ENCODE results near the gene ASNS. TPM values are rescaled to one million over a fixed set of nuclear protein-coding genes. Genes with fewer than 3 reads are reported as not detected.
"Not testable (repeated sequence)": the region's sequence is repeated elsewhere in the genome, so short reads cannot be mapped to it uniquely, and the experiment has no call there.

ASNS gene, protein sequence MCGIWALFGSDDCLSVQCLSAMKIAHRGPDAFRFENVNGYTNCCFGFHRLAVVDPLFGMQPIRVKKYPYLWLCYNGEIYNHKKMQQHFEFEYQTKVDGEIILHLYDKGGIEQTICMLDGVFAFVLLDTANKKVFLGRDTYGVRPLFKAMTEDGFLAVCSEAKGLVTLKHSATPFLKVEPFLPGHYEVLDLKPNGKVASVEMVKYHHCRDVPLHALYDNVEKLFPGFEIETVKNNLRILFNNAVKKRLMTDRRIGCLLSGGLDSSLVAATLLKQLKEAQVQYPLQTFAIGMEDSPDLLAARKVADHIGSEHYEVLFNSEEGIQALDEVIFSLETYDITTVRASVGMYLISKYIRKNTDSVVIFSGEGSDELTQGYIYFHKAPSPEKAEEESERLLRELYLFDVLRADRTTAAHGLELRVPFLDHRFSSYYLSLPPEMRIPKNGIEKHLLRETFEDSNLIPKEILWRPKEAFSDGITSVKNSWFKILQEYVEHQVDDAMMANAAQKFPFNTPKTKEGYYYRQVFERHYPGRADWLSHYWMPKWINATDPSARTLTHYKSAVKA
- 114 and 119 TPM in 2 replicates for total RNA-seq

DNA sequence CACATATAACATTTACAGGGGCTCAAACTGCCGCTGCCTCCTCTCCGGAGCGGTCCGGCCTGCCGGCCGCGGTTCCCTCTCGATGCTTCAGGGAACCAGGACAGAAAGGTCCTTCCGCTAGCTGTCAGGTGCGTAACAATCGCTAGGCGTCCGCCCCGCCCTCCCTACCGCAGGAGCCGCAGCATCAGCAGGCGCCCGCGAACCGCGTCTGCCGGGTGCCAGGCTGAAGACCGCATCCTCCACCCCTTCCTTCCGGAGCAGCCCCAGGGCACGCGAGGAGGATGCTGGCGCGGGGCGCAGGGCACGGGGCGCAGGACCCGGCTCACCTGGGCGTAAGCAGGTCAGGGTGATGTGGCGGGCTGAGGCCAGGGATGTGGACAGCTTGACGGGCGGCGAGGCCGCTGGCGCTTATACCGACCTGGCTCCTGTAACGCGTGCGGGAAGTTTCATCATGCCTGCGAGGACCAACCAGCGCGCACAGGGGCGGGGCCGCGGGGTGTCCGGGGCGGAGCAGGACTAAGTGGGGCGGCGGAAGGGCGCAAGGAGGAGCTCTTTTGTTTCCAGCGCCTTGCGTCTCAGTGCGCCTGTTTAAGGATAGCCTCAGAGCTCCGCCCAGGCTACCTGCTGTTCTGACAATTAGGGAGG lies at the start of gene ASNS:
ASNS (minus strand) TSS at position 384 of the 645 bp plus-strand sequence. CDS start 3,252 bp downstream, outside the sequence.
- H3K4me3 ChIP-seq (ENCODE audit: insufficient read depth, low read length) = peak within 1 kb of the TSS; percentile 98
- H3K4me2 ChIP-seq (ENCODE audit: insufficient read depth, low read length) = peak within 1 kb of the TSS; percentile 90
- peaks cover 7% of the 10 kb centered on the region for H3K36me3 ChIP-seq (ENCODE audit: insufficient read depth, low read length)
- H3K27ac ChIP-seq (ENCODE audit: low read depth, low read length) = peak within 1 kb of the TSS; percentile 77
- no peaks in the 10 kb centered on the region for H4K20me1 ChIP-seq (ENCODE audit: insufficient read depth, low read length)
- no peaks in the 10 kb centered on the region for H3K9me3 ChIP-seq (ENCODE audit: low read depth, low read length)
- H3K79me2 ChIP-seq (ENCODE audit: insufficient read depth, low read length) = peaks cover 4% of the 10 kb centered on the region
- no peaks in the 10 kb centered on the region for H3K27me3 ChIP-seq (ENCODE audit: insufficient read depth, low read length)
- H2AFZ ChIP-seq (ENCODE audit: low read length) = peak within 1 kb of the TSS; percentile 94
- peak; percentile 96 for DNase-seq (ENCODE audit: insufficient read length, low spot score, missing footprints)
- H3K4me1 ChIP-seq (ENCODE audit: insufficient read depth, low read length) = peaks cover 7% of the 10 kb centered on the region
- TF ChIP-seq CTCF (IDR thresholded peaks at IDR 0.05; ENCODE audit: extremely low read depth, low read depth, low read length) = no peak

GRCh38 chr7:97921254-97921653 lies 49.0 kb upstream of the ASNS start:
- not testable (repeated sequence) for H2AFZ ChIP-seq (ENCODE audit: low read length); H3K4me2 ChIP-seq (ENCODE audit: insufficient read depth, low read length); H3K79me2 ChIP-seq (ENCODE audit: insufficient read depth, low read length); H3K27me3 ChIP-seq (ENCODE audit: insufficient read depth, low read length); H3K9me3 ChIP-seq (ENCODE audit: low read depth, low read length); H3K27ac ChIP-seq (ENCODE audit: low read depth, low read length); DNase-seq (ENCODE audit: insufficient read length, low spot score, missing footprints); H3K36me3 ChIP-seq (ENCODE audit: insufficient read depth, low read length); H4K20me1 ChIP-seq (ENCODE audit: insufficient read depth, low read length); H3K4me1 ChIP-seq (ENCODE audit: insufficient read depth, low read length); H3K4me3 ChIP-seq (ENCODE audit: insufficient read depth, low read length)

DNA sequence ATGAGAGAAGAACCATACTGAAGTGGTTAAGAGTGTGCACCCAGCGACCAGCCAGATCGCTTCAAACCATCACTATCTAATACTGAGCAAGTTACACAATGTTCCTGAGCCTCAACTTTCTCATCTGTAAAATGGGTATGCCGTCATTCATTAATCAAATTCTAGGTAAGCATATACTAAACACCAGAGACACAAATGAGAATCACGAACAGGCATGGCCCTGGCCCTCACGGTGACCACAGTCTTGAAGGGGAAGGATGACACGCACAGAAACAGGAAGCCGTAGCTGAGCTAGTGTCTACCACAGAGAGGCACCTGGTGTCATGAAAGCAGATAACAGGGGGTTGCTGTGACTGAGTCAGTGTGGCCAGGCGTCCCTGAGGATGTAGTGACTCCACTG lies 43.1 kb upstream of the ASNS start:
- H3K27ac ChIP-seq (ENCODE audit: low read depth, low read length); H3K79me2 ChIP-seq (ENCODE audit: insufficient read depth, low read length); H3K9me3 ChIP-seq (ENCODE audit: low read depth, low read length); H3K4me2 ChIP-seq (ENCODE audit: insufficient read depth, low read length); H3K4me1 ChIP-seq (ENCODE audit: insufficient read depth, low read length); DNase-seq (ENCODE audit: insufficient read length, low spot score, missing footprints); H3K27me3 ChIP-seq (ENCODE audit: insufficient read depth, low read length); H3K4me3 ChIP-seq (ENCODE audit: insufficient read depth, low read length); H3K36me3 ChIP-seq (ENCODE audit: insufficient read depth, low read length); H2AFZ ChIP-seq (ENCODE audit: low read length); H4K20me1 ChIP-seq (ENCODE audit: insufficient read depth, low read length): not testable (repeated sequence)

GRCh38 chr7:97912294-97912693 lies 40.1 kb upstream of the ASNS start:
- not testable (repeated sequence) for H3K27ac ChIP-seq (ENCODE audit: low read depth, low read length); DNase-seq (ENCODE audit: insufficient read length, low spot score, missing footprints); H4K20me1 ChIP-seq (ENCODE audit: insufficient read depth, low read length); H3K27me3 ChIP-seq (ENCODE audit: insufficient read depth, low read length); H3K4me2 ChIP-seq (ENCODE audit: insufficient read depth, low read length); H3K79me2 ChIP-seq (ENCODE audit: insufficient read depth, low read length); H3K36me3 ChIP-seq (ENCODE audit: insufficient read depth, low read length); H2AFZ ChIP-seq (ENCODE audit: low read length); H3K4me3 ChIP-seq (ENCODE audit: insufficient read depth, low read length); H3K9me3 ChIP-seq (ENCODE audit: low read depth, low read length); H3K4me1 ChIP-seq (ENCODE audit: insufficient read depth, low read length)

- H3K79me2 ChIP-seq (ENCODE audit: insufficient read depth, low read length); H3K36me3 ChIP-seq (ENCODE audit: insufficient read depth, low read length); H3K27ac ChIP-seq (ENCODE audit: low read depth, low read length); DNase-seq (ENCODE audit: insufficient read length, low spot score, missing footprints); H3K4me2 ChIP-seq (ENCODE audit: insufficient read depth, low read length); H3K9me3 ChIP-seq (ENCODE audit: low read depth, low read length); H4K20me1 ChIP-seq (ENCODE audit: insufficient read depth, low read length); H3K4me1 ChIP-seq (ENCODE audit: insufficient read depth, low read length); H2AFZ ChIP-seq (ENCODE audit: low read length); H3K4me3 ChIP-seq (ENCODE audit: insufficient read depth, low read length); H3K27me3 ChIP-seq (ENCODE audit: insufficient read depth, low read length): not testable (repeated sequence)
These were observed 24.7 kb upstream of the ASNS start for GRCh38 chr7:97896893-97897292.

- not testable (repeated sequence) for H3K27ac ChIP-seq (ENCODE audit: low read depth, low read length); H3K4me1 ChIP-seq (ENCODE audit: insufficient read depth, low read length); H3K36me3 ChIP-seq (ENCODE audit: insufficient read depth, low read length); H3K9me3 ChIP-seq (ENCODE audit: low read depth, low read length); H2AFZ ChIP-seq (ENCODE audit: low read length); DNase-seq (ENCODE audit: insufficient read length, low spot score, missing footprints); H4K20me1 ChIP-seq (ENCODE audit: insufficient read depth, low read length); H3K4me2 ChIP-seq (ENCODE audit: insufficient read depth, low read length); H3K79me2 ChIP-seq (ENCODE audit: insufficient read depth, low read length); H3K4me3 ChIP-seq (ENCODE audit: insufficient read depth, low read length); H3K27me3 ChIP-seq (ENCODE audit: insufficient read depth, low read length)
These were observed 19.5 kb upstream of the ASNS start for GRCh38 chr7:97891721-97892120.

- not testable (repeated sequence) for H2AFZ ChIP-seq (ENCODE audit: low read length); H3K27me3 ChIP-seq (ENCODE audit: insufficient read depth, low read length); H3K79me2 ChIP-seq (ENCODE audit: insufficient read depth, low read length); H3K4me2 ChIP-seq (ENCODE audit: insufficient read depth, low read length); H3K4me3 ChIP-seq (ENCODE audit: insufficient read depth, low read length); H4K20me1 ChIP-seq (ENCODE audit: insufficient read depth, low read length); H3K36me3 ChIP-seq (ENCODE audit: insufficient read depth, low read length); H3K4me1 ChIP-seq (ENCODE audit: insufficient read depth, low read length); DNase-seq (ENCODE audit: insufficient read length, low spot score, missing footprints); H3K9me3 ChIP-seq (ENCODE audit: low read depth, low read length); H3K27ac ChIP-seq (ENCODE audit: low read depth, low read length)
These were observed 7.3 kb upstream of the ASNS start for GRCh38 chr7:97879527-97879926.

GRCh38 chr7:97874894-97875293 lies 2.7 kb upstream of the ASNS start:
- H3K9me3 ChIP-seq (ENCODE audit: low read depth, low read length); H3K27ac ChIP-seq (ENCODE audit: low read depth, low read length); H3K4me1 ChIP-seq (ENCODE audit: insufficient read depth, low read length); H3K4me3 ChIP-seq (ENCODE audit: insufficient read depth, low read length); H4K20me1 ChIP-seq (ENCODE audit: insufficient read depth, low read length); DNase-seq (ENCODE audit: insufficient read length, low spot score, missing footprints); H3K4me2 ChIP-seq (ENCODE audit: insufficient read depth, low read length); H2AFZ ChIP-seq (ENCODE audit: low read length); H3K27me3 ChIP-seq (ENCODE audit: insufficient read depth, low read length); H3K79me2 ChIP-seq (ENCODE audit: insufficient read depth, low read length); H3K36me3 ChIP-seq (ENCODE audit: insufficient read depth, low read length): not testable (repeated sequence)

All from osteoblast (primary cell).